HL-60/S4 treated with phorbol 12-myristate 13-acetate at 8.2 ng/mL for 4 days and 3 days (cell line): Measurements from ENCODE around the gene PPP1R2B.
"Not testable (repeated sequence)": the region's sequence is repeated elsewhere in the genome, so short reads cannot be mapped to it uniquely, and the experiment has no call there.

Experiments used
- in situ Hi-C: fragments of 300-500 bp; cut with MboI; formaldehyde crosslinking; loops from 2 replicates; pipeline ENCODE4 v1.15.0; 2022; ENCODE audit warnings: low sequenced_read_pairs

Gene PPP1R2B

DNA sequence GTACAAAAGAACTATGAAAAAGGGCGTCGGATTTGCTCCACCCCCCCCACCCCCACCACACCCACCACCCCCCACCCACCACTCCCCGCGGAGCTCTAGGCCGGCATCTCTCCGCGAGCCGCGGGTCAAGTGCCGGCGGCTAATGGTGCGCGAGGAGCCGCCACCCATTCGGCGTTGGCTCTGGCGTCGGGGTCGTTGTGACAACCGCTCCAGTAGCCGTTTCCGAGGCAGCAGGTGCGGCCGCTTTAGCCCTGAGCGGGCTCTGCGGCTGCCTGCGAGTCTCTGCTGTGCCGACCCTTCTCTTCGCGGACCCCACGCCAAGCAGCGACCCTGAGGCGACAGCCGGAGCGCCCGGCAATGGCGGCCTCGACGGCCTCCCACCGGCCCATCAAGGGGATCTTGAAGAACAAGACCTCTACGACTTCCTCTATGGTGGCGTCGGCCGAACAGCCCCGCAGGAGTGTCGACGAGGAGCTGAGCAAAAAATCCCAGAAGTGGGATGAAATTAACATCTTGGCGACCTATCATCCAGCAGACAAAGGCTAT is at the start of gene PPP1R2B:
TSS of gene PPP1R2B (plus strand) at position 90 of the 546 bp plus-strand sequence. CDS start at position 358, 268 bp downstream.
- in situ Hi-C loops, result no loop called here

GRCh38 chr5:156800929-156801328 is 49.2 kb upstream of the PPP1R2B start:
- in situ Hi-C loops, result no loop called here

- in situ Hi-C loops, result no loop called here
These were observed 47.6 kb upstream of the PPP1R2B start for GRCh38 chr5:156802501-156802900.

DNA sequence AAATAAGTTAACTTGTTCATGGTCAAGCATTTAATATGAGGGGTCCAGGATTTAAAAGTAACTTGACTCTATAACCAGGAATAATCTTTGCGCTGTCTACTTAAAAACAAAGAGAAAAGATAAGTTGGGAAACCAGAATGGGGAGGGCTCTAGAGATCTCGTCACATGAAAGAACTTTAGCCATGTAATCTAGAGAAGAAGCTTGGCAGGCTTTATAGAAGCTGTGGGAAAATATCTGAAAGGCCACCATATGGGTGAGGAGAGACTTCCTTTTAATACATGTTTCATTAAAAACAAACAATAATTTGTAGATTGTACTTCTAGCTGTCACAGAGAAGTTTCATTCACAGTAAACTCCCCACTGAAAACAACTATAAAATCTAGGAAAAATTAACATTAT is 46.7 kb upstream of the PPP1R2B start:
- in situ Hi-C loops, result no loop called here

DNA sequence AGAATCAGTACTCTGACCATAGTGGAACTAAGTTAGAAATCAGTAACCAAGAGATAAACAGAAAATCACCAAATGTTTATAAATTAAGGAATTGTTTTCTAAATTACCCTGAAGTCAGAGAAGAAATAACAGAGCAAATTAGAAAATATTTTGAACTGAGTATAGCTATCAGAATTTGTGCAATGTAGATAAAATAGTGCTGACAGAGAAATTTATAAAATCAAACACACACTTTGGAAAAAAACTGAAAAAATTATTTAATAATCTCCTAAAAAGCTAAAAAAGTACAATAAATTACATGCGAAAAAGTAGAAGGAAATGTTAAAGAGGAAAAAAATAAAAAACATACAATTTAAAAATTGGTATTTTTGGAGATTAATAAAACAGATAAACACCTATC is 37.1 kb upstream of the PPP1R2B start:
- in situ Hi-C loops, result no loop called here

DNA sequence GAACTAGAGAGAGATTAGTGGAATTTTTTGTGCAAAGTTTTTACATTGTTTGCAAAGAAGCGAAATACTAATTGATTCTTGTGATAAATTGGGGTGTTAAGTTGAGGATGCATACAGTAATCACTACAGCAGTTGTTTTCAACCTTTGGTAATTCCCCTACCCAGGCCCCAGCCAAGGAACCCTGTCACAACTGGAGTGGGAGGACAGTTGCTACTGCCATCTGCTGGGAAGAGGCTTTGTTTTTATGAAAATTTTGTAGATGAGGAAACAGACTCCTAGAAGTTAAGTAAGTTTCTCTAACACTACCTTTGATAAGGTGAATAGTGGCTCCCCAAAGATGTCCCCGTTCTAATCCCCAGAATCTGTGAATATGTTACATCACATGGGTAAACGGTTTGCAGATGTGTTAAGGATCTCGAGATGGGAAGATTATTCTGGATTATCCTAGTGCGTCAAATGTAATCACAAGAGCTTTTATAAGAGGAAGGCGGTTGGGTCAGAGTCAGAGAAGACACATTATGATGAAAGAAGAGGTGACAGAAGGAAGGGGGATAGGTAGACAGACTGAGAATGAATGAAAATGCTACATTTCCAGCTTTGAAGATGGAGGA is 34.0 kb upstream of the PPP1R2B start:
- in situ Hi-C loops, result no loop called here

DNA sequence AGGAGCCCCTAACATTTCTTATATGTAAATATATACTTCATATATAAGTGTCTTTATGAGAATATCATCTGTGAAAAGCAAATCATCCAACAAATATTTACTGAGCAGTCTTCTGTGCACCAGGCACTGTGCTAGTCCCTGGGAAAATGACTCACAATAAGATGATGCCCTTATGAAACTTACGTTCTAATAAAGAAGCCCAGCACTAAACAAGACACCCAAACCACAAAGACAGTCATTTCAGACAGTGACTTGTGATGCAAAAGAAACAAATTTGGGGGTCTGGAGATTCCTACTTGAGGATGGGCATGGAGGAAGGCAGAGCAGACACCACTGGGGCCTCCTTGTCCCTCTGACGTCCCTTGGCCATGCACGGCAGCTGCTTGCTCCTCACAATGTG is 30.6 kb upstream of the PPP1R2B start:
- in situ Hi-C loops, result no loop called here

- in situ Hi-C loops, result no loop called here
These were observed 30.0 kb upstream of the PPP1R2B start for GRCh38 chr5:156819967-156820581.

DNA sequence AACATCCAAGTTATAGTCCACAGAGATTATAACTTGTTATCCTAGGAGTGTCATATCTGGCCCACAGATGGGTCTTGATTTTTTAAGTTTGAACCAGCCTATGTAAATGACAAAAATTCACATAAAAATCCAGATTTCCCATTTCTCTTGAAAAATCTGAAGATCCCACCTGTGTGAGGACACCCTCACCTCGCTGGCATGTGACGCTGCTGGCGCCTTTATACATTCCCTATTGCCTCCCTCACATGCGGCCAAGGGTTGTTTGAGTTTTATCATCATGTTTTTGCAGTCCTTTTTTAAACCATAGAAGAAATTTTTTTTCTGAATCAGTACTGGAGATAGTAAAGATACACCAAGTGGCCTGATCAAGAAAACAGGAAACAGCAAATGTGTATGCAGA is 25.9 kb upstream of the PPP1R2B start:
- in situ Hi-C loops, result no loop called here

DNA sequence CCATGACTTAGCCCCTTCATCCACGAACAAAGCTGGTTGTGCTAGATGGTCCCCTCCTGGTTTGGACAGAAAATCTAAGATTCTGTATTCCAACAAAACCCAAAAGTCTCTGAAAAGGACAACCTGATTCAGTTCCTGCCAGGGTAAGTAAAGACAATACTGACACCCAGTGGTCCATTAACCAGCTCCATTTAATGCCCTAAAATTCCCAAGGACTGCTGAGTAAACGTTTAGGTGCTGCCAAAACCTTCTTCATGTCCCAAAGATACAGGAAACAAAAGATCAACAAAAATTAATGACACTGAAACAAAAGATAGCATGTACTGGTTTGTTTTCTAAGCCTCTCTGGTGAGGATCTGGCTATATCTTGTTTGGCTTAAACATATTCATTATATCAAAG is 25.3 kb upstream of the PPP1R2B start:
- in situ Hi-C loops, result no loop called here

- in situ Hi-C loops, result no loop called here
These were observed 24.4 kb upstream of the PPP1R2B start for GRCh38 chr5:156825688-156826087.

- in situ Hi-C loops, result no loop called here
These were observed 23.9 kb upstream of the PPP1R2B start for GRCh38 chr5:156826150-156826549.

GRCh38 chr5:156834916-156835315 is 15.2 kb upstream of the PPP1R2B start:
- in situ Hi-C loops, result no loop called here

- in situ Hi-C loops, result no loop called here
These were observed 14.2 kb upstream of the PPP1R2B start for GRCh38 chr5:156835905-156836304.

- in situ Hi-C loops, result no loop called here
These were observed 13.2 kb upstream of the PPP1R2B start for GRCh38 chr5:156836846-156837245.

- in situ Hi-C loops, result no loop called here
These were observed 11.1 kb upstream of the PPP1R2B start for GRCh38 chr5:156838961-156839360.

- in situ Hi-C loops, result no loop called here
These were observed 8.4 kb upstream of the PPP1R2B start for GRCh38 chr5:156841737-156842136.

DNA sequence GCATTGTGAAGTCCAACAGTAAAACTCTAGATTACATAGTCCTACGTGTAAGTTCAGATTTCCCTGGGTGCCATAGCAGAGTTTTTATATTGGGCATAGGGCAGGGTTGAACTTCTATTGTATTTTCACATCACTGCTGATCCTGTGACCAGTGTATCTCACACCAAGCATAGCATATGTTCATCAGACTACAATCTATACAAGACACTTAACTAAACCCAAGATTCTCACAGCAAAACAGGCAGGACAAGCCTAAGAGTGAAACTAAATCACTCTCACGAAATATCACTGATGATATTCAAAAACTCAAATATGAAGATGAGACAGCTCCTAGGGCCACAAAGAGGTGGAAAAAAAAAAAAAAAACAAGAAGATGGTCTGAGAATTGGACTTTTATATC is 3.2 kb upstream of the PPP1R2B start:
- in situ Hi-C loops, result no loop called here

GRCh38 chr5:156848447-156848846 is 1.6 kb upstream of the PPP1R2B start:
- in situ Hi-C loops, result not testable (repeated sequence)

DNA sequence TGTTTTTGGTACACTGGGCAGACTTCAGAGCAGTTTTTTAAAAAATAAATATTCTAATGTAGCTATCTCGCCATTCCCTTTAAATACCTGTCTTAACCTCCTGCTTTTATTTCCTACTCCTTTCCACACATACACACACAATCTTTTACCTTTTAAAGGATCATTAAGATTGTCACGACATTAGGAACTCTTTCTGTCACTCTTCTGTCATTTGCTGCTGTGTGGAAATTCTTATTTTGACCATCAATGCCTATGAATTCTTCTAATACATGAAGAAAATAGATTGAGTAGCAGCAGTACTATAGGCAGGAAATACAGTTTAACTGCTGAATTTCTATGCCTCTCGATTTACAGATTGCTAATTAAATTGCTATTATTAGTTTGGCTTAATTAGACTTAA is 1.8 kb downstream of the PPP1R2B start:
- in situ Hi-C loops, result no loop called here

DNA sequence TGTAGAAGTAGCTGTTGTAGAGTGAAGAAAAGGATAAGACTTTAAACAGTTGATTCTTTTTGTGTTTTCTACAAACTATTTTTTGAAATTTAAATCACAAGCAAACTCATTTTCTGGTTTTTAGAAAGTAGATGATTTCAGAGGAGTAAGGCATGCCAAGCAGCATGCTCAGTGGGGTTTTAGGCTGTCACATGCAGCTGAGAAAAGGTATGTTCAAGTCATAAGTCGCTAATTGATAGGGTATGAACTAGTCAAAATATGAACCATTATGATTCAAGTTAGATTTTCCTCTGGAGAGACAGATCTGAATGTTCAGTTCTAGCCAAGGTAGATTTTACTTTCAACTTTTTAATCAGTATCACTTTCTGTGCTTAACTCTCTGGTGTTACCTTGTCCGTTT is 3.0 kb downstream of the PPP1R2B start:
- in situ Hi-C loops, result not testable (repeated sequence)

DNA sequence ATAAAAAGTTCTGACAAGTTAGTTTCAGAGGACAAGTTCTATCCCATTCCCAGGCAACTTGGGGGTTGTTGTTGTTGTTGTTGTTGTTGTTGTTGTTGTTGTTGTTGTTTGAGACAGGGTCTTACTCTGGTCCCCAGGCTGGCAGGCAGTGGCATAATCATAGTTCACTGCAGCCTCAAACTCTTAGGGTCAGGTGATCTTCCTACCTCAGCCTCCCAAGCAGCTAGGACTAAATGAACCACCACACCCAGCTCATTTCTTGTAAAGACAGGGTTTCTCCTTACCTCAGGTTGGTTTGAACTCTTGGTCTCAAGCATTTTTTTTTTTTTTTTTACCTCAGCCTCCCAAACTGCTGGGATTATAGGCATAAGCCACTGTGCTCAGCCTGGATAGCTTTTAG is 15.3 kb downstream of the PPP1R2B start:
- in situ Hi-C loops, result no loop called here

GRCh38 chr5:156870498-156870839 is 20.4 kb downstream of the PPP1R2B start:
- in situ Hi-C loops, result no loop called here
